ENCODE data around the gene RBM24.
"Not testable (repeated sequence)": the region's sequence is repeated elsewhere in the genome, so short reads cannot be mapped to it uniquely, and the experiment has no call there.

The RBM24 gene

GRCh38 chr6:17292600-17293133 lies 11.5 kb downstream of the RBM24 start:
- no peak for DNase-seq

DNA sequence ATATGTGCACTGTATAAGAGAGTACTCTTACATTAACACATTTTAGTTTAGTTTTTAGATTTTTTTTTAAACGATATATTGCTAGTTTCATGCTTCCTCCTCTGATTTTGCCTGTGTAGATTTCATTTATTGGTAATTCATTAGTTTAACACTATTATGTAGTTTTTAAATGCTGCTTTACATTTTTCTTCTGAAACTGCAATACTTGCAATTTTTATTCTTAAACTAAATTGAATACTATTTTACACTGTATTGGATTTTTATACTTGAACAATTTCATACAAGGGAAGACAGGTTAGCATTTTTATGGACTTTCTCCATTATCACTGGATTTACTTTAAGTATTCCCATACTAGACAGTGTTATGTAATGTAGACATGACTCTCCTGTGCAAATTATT lies 12.2 kb downstream of the RBM24 start:
- no peak for DNase-seq

DNA sequence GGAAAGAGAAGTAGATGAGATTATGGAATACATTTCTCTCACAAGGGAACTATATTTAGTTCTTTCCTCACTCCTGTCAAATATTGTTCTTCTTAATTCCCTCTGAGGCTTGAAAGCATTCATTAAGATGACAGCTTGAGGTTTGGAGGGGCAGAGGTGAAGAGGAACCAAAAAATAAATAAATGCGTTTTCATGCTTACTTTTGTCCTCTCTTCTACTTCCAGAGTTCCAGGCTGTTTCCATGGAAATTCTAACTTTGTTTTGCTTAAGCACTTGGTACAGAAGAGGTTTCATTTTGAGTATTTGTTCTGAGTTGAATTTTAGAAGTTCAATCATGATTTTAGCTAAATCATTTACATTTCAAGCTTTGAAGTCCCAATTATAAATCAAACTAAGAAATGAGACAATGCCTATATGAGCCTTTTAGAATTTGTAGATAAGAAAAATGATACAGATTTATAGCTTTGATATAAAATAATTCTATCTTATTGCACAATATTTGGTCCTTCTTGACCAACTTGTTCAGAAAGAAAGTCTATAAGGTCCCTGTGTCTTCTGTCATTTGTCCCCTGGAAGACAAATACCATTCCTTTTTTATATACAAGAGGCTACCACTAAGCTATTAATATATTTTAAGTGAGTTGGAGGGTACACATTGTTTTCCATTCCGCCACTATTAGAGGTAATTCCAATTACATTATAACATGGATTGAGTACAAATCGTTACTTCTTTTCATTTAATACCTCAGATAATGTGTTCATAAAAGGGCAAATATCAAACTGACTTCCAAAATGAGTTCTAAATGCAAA lies 16.3 kb downstream of the RBM24 start:
- no peak for DNase-seq

GRCh38 chr6:17298257-17298656 lies 17.1 kb downstream of the RBM24 start:
- no peak for DNase-seq

- no peak for DNase-seq
Measured at GRCh38 chr6:17299222-17299621, 18.1 kb downstream of the RBM24 start.

- DNase-seq, result no peak
Measured at GRCh38 chr6:17299750-17300149, 18.6 kb downstream of the RBM24 start.

DNA sequence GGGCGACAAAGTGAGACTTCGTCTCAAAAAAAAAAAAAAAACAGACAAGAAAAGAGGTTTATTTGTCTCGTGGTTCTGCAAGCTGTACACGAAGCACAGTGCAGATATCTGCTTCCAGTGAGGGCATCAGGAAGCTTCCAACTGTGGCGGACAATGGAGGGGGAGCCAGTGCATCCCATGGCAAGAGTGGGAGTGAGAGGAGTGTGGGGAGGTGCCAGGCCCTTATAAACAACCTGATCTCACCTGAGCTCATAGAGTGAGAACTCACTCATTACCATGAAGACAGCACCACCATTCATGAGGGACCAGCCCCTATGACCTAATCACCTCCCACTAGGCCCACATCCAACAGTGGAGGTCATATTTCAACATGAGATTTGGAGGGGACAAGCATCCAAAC lies 19.5 kb downstream of the RBM24 start:
- no peak for DNase-seq

DNA sequence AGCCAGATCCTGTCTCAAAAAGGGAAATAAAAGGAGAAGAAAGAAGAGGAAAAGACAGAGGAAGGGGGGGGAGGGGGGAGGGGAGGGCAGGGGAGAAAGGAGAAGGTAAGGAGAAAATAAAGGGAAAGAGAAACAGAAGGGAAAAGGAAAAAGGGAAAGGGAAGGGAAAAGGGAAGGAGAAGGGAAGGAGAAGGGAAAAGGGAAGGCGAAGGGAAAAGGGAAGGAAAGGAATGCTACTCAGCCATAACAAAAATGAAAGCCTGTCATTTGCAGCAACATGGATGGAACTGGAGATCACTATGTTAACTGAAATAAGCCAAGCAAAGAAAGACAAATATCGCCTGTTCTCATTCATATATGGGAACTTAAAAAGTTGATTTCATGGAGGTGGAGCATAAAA lies 22.3 kb downstream of the RBM24 start:
- DNase-seq, result no peak

DNA sequence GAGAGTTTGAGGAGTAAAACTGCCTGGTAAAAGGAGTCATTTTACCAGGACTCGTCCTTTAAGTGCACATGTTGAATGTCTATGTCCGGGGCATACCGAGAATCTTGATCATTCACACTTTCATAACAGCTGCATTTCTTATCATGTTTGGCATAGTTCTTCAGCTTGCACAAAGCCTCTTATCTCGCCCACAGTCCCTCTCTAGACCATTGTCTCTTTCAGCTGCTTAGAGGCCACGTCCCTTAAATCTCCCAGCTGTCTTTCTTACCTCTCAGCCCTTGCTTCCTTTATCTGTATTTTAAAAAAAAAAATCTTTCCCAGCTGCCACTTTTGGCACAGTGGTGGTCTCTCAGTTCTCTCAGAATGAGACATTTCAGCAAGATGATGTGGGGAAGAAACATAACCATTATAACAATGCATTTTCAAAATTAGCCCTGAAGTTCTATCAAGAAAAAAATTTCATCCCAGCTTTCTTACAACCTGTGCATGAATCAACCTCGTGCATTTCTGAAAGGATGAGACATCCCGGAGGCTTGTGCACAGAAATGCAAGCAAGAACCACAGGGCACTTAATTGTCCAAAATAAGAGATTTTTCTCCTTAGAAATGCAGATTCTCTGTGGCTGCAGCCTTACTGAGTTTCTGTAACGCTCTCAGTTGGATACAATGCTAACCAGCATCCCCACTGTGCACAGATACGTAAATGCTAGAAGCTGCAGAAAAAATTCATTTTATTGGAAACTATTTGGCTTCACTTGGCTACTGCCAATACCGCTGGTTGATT lies 24.2 kb downstream of the RBM24 start:
- no peak for DNase-seq

- DNase-seq, result no peak
Measured at GRCh38 chr6:17311595-17312311, 30.6 kb downstream of the RBM24 start.

GRCh38 chr6:17313238-17313637 lies 32.1 kb downstream of the RBM24 start:
- DNase-seq, result not testable (repeated sequence)

- no peak for DNase-seq
Measured at GRCh38 chr6:17313971-17314370, 32.8 kb downstream of the RBM24 start.

- DNase-seq, result no peak
Measured at GRCh38 chr6:17315262-17315661, 34.1 kb downstream of the RBM24 start.

GRCh38 chr6:17318435-17319165 lies 37.4 kb downstream of the RBM24 start:
- DNase-seq, result no peak

DNA sequence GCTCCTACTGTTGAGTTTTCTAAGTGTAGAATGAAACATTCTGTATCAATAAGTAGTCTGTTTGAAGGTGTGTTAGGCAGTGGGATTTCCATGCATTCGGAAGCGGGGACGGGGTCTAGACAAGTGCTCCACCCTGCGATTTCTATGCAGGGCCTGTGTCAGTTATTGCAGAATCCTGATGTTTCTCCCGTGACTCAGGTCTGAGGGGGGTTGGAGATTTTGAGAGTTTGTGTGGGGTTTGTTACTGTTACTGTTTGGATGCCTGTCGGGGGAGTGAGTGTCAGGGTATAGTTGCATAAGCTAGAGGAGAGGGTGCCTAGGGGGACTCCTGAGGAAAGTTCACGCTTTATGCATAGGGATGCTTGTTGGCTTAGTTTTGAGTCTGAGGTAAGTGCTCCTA lies 39.1 kb downstream of the RBM24 start:
- DNase-seq, result not testable (repeated sequence)

DNA sequence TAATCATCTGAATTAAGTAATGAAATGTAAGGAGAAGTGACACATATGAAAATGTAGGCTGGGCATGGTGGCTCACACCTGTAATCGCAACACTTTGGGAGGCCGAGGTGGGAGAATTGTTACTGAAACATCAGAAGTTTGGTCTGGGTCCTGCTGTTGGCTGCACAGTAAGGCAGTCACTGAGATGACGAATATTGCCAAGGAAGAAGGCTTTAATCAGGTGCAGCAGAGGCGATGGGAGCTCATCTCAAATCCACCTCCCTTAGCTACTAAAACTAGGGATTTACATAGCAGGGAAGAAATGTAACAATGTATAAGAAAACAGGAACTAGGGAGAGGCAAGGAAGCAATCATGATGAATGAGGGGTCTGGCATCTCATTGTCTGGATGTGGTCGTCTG lies 50.1 kb downstream of the RBM24 start:
- no peak for DNase-seq

DNA sequence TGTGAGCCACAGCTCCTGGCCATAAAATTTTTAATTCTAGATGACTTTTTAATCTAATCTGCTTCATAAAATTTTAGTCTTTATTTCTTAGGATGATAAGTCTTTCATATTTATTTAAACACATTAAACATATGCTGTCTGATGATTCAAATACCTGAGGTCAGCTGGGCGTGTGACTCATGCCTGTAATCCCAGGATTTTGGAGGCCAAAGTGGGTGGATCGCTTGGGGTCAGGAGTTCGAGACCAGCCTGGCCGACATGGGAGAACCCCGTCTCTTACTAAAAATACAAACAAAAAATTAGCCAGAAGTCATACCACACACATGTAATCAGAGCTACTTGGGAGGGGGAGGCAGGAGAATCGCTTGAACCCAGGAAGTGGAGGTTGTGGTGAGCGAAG lies 53.1 kb downstream of the RBM24 start:
- no peak for DNase-seq

DNA sequence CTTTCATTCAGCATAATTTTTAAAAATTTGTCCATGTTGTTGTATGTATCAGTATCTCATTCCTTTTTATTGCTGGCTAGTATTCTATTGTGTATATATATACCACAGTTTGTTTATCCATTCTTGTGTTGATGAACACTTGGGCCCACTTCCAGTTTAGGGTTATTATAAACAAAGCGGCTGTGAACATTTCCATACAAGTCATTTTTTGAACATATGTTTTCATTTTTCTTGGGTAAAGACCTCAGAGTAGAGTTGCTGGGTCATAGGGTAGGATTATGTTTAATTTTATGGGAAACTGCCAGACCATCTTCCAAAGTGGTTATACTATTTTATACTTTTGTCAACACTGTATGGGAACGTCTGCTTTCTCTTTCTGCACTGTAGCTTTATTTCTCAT lies 55.3 kb downstream of the RBM24 start:
- DNase-seq, result no peak

- no peak for DNase-seq
Measured at GRCh38 chr6:17339308-17339670, 58.1 kb downstream of the RBM24 start.

DNA sequence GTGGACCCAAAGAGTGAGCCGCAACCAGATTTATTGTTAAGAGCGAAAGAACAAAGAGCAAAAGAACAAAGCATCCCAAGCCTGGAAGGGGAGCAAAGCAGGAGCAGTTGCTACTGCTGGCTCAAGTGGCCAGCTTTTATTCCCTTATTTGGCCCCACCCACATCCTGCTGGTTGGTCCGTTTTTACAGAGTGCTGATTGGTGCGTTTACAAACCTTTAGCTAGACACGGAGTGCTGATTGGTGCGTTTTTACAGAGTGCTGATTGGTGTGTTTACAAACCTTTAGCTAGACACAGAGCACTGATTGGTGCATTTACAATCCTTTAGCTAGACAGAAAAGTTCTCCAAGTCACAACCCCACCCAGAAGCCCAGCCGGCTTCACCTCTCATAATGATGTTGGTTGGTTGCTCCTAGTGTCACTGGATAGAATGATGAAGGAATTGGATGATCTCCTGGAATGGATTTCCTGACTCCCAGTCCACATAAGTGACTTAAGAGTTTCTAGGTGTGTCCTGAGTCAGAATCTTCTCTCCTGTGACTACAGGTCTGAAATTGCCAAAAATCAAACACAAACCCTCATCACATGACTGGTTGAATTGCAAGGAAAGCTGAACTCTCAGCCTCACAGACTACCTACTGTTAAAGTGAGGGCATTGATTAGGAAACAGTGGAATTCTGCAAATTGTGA lies 60.1 kb downstream of the RBM24 start:
- DNase-seq, result no peak

DNA sequence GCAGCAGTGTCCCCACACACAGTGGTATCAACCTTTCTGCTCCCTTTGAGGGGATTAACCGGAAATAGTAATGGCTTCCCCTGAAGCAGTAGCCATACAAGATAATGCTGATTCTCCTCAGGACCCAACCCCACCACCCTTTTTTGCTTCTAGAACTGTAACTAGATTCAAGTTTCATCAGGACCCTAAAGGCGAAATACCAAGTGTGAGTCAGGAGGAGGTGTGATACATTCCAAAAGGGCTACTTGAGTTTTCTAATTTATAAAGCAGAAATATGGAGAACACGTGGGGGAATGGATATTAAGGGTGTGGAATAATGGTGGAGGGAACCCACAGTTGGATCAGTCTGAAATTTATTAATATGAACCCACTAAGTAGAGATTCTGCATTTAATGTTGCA lies 60.7 kb downstream of the RBM24 start:
- no peak for DNase-seq

DNA sequence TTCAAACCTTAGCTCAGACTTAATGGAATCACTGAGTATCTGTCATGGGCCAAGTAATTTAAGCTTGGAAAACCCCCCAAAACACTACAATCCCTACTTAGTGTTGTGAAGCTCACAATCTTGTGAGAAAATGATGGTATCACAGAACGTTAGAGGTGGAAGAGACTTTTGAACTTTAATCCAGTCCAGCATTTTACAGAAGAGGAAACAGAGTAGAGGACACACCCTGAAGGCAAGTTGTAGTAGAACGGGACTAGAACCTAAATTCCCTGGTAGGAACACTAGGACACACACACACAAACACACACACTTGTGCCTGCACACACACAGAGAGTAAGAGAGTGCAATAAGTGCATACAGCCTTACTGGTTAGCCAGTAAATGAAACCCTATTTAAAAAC lies 62.1 kb downstream of the RBM24 start:
- DNase-seq, result no peak

Measured in DMS153 (cell line).